KG1 (cell line): Measurements from ENCODE around the gene PHOX2A.
"Not testable (repeated sequence)": the region's sequence is repeated elsewhere in the genome, so short reads cannot be mapped to it uniquely, and the experiment has no call there.

ENCODE experiments used
- DNase-seq: peaks from one replicate; lab custom pipeline; 2025; lab: John Stamatoyannopoulos, UW

PHOX2A gene

DNA sequence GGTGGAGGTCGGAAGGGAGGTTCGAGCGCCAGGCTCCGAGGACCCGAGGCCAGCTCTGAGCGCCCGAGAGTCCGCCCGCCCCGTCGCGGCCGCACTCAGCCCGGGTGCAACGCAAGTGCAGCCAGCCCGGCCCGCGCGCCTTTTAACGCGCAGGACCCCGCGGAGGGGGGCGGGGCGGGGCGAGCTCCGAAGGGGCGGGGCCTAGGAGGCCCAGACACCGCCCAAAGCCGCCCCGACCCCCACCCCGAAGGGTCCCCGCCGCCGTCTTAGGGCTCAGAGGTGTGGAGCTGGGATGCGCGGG lies at the start of gene PHOX2A:
Gene PHOX2A, minus strand, starts transcription at position 117 of the 301 bp plus-strand sequence. CDS start 172 bp downstream, outside the sequence.
- DNase-seq = no peak

DNA sequence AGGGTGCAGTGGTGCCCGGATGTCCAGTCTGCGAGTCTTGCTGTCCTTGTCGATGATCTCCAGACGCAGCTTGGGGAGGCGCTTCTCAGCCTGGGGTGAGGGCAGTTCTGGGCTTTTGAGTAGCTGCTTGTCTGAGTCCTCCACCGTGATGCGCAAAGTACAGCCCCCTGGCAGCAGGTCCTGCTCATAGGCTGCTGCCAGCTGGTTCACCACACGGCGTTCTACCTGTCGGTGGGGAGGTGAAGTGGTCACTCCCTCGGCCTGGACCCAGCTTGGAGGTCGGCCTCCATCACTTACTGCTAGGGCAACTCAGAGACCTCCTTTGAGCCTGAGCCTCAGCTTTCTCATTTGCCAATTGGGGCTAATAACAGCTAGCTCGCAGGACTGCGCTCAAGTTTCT lies 49.4 kb upstream of the PHOX2A start:
- no peak for DNase-seq

DNA sequence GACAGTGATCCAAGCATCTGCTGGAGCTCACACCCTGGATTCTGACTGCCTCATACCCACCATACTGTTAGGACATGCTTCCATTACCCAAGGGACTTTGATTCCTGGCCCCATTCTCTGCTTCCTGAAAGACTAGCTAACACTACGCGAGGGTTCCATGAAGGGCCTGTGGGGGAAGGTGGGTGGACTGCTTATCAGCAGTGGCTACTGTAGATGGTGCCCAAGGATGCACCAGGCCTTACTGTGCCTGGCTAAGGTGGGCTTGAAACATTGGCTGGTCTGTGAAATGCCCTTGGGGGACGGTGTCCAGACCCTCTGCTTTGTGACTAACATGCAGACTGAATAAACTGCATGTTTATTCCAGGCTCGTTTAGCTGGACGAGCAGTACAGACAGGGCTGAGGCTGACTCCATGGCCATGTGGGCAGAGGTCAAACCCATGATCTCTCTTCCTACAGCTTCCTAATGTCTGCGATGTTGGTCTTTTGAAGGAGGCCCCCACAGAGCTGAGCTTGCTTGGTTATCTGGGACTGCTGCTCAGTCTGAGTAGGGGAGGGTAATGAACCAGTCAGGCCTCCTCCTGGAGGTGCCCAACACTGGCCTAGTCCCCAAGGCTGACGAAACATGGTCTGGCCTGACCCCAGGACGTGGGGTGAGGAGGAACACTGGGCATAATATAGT lies 48.3 kb upstream of the PHOX2A start:
- no peak for DNase-seq

DNA sequence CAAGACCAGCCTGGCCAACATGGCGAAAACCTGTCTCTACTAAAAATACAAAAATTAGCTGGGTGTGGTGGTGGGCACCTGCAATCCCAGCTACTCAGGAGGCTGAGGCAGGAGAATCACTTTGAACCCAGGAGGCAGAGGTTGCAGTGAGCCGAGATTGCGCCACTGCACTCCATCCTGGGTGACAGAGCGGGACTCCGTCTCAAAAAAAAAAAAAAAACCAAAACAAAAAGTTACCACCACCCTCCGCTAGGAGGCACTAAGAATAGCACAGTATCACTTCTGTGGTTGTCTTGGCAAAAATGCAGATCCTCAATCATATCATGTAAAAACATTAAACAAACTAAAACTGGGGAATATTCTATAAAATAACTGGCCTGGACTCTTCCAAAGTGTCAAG lies 46.8 kb upstream of the PHOX2A start:
- DNase-seq = not testable (repeated sequence)

DNA sequence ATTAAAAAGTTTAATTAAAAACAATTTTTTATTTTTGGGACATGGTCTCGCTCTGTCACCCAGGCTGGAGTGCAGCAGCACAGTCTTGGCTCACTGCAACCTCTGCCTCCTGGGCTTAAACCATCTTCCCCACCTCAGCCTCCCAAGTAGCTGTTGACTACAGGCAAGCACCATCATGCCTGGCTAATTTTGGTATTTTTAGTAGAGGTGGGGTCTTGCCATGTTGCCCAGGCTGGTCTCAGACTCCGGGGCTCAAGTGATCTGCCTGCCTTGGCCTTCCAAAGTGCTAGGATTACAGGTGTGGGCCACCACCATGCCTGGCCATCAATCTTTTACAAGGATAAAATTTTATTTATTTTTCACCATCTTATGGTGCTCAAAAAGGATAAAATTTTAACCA lies 43.3 kb upstream of the PHOX2A start:
- no peak for DNase-seq

DNA sequence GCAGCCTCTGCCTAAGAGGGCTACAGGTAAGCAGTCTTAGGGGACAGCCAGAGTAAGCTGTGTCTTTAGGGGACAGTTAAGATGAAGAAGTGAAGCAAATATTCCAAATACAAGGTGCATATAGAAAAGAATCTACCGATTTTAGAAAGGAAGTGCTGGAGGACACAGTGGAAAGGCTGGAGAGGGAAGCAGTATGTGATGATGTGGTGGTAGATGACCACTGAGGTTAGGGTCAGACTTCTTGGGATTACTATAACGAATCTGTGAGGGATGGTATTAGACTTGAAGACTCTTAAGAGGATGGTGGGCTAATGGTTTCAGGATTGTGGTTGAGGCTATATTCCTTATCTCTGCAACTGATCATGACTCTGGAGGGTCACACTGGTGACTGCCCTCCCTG lies 40.0 kb upstream of the PHOX2A start:
- no peak for DNase-seq

DNA sequence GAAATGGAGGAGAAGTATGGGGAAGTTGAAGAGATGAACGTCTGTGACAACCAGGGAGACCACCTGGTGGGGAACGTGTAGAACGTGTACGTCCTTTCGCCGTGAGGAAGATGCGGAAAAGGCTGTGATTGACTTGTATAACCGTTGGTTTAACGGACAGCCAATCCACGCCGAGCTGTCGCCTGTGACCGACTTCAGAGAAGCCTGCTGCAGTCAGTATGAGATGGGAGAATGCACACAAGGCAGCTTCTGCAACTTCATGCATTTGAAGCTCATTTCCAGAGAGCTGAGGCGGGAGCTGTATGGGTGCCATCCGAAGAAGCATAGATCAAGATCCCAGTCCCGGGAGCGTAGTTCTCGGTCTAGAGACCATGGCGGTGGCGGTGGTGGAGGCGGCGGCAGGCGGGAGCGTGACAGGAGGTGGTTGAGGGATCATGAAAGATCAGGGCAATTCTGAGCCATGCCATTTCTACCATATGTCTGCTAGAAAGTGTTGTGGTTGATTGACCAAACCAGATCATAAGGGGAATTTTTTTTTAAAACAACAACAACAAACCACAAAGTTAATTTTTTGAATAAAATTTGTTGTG lies 36.8 kb upstream of the PHOX2A start:
- DNase-seq = no peak

DNA sequence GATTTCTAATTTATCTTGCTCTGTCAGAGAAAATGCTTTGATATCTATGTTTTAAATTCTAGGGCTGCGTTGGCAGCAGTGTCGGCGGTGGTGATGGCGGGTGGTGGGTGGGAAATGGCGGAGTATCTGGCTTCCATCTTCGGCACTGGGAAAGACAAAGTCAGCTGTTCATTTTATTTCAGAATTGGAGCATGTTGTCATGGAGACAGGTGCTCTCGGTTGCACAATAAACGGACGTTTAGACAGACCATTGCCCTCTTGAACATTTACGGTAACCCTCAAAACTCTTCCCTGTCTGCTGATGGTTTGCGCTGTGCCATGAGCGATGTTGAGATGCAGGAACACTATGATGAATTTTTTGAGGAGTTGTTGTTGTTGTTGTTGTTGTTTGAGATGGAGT lies 36.1 kb upstream of the PHOX2A start:
- DNase-seq = no peak

DNA sequence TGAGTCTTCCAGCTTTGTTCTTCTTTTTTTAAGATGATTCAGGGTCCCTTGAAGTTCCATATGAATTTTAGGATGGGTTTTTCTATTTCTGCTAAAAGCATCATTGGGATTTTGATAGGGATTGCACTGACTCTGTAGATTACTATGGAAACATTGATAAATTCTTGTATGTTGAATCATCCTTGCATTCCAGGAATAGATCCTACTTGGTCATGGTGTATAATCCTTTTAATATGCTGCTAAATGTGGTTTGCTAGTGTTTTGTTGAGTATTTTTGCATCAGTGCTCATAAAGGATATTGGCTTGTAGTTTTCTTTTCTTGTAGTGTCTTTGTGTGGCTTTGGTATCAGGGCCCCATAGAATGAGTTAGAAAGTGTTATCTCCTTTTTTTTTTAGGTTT lies 34.9 kb upstream of the PHOX2A start:
- DNase-seq = no peak

DNA sequence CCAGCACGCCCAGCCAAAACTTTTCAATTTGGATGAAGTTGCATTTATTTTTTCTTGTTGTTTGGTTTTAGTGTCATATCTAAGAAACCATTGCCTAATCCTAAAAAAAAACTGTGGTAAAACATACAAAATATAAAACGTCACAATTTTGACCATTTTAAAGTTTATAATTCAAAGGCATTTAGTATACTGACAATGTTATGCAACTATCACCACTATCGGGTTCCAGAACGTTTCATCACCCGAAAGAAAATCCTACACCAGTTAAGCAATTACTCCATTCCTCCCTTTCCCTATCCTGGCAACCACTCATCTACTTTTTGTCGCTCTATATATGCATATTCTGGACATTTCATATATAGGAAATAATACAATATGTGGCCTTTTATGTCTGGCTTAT lies 30.5 kb upstream of the PHOX2A start:
- no peak for DNase-seq

DNA sequence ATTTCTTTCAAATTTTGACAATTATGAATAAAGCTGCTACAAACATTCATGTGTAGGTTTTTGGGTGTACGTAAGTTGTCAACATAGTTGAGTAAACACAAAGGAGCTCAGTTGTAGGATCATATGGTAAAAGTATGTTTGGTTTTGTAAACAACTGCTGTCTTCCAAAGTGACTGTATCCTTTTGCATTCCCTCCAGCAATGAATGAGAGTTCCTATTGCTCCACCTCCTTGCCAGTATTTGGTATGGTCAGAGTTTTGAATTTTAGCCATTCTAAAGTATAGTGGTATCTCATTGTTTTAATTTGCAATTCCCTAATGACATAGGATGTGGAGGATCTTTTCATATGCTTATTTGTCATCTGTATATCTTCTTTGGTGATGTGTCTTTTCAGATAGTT lies 28.0 kb upstream of the PHOX2A start:
- DNase-seq = no peak

DNA sequence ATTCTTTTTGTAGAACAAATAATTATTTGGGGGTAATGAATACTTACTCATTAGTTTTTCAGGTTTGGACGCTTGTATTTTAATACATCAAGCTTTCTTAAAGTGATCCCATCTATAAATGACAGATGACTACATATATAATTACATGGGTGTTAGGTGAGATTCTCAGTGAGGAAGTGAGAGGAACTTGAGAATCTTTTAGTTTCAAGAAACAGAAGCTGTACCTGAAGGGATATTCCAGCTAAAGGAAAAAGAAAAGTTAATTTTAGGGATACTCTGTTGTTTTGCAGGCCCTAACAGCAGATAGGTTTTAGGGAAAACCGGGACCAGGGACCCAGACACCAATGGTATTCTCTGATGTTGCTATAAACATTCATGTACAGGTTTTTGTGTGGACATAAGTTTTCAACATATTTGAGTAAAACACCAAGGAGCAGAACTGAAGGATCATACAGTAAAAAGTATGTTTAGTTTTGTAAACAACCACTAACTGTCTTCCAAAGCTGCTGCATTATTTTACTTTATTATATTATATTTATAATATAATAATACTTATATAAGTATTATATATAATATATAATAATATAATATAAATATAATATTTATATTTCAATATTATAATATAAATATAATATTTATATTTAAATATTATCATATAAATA lies 24.1 kb upstream of the PHOX2A start:
- no peak for DNase-seq

DNA sequence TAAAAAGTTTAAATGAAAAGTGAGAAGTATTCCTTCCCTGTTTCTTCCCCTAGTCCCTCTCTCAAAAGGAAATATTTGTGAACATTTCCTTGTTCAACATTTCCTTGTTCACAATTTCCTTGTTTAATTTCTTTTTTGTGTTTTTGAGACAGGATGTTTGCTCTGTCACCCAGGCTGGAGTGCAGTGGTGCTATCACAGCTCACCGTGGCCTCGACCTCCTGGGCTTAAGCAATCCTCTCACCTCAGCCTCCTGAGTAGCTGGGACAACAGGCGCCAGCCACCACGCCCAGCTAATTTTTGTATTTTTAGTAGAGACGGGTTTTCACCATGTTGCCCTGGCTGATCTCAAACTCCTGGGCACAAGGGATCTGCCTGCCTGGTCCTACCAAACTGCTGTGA lies 23.0 kb upstream of the PHOX2A start:
- not testable (repeated sequence) for DNase-seq

DNA sequence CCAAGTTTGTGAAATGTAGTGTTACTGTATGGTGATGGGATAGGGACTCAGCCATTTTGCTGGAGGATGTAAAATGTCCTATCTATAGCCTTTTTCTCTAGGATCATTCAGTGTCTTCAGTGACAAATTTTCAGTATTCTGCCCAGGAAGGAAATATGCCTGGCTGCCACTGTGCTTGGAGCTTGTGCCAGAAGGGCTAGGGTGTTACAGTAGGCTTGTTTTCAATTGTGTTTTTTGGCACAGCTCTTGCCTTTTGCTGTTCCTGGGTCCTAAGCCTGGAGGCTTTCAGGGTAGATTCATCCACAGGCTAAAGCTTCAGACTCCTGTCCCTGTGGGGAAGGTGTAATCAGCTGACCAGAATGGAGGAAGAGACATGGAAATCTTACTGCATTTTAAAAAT lies 22.0 kb upstream of the PHOX2A start:
- no peak for DNase-seq

DNA sequence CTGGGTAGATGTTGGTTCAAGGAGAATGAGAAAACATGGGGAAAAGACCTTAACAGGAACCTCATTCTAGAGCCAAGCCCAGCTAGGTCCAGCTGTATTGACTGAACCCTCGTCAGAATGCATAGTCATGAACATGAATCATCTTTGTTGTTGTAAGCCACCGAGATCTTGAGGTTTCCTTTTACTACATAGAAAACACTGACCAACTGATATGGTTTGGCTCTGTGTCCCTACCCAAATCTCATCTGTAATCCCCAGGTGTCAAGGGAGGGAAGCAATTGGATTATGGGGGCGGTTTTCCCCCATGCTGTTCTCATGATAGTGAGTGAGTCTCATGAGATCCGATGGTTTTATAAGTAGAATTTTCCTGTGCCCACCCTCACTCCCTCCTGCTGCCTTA lies 19.4 kb upstream of the PHOX2A start:
- DNase-seq = no peak

DNA sequence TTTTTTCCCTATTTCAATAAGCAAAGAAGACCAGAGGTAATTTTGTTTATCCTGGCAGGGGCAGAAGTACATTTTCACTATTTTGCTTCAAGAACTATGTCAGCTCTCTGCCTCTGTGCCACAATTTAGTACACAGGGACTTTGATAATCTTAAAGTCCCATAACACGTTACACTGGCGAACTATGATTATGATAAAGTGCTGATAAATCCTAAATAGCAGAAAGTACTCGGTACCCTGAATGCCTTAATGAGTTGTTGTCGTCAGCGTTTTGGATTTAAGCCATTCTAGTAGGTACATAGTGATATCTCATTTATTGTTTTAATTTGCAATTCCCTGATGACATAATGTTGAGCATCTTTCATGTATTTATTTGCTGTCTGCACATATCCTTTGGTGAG lies 16.6 kb upstream of the PHOX2A start:
- no peak for DNase-seq

DNA sequence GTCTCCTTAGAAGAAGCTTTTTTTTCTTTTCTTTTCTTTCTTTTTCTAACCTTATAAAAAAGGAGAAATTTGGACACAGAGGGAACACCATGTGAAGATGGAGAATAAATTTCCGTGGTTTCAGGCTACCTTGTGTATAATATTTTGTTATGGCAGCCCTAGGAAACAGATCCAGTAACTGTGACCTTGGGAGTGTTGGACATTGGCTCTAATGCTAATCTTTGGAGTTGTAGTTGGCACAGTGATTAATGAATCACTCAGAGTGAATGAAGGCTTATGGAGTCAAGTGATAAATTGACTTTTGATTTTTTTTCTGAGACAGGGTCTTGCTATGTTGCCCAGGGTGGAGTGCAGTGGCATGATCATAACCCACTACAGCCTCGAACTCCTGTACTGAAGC lies 15.5 kb upstream of the PHOX2A start:
- no peak for DNase-seq

DNA sequence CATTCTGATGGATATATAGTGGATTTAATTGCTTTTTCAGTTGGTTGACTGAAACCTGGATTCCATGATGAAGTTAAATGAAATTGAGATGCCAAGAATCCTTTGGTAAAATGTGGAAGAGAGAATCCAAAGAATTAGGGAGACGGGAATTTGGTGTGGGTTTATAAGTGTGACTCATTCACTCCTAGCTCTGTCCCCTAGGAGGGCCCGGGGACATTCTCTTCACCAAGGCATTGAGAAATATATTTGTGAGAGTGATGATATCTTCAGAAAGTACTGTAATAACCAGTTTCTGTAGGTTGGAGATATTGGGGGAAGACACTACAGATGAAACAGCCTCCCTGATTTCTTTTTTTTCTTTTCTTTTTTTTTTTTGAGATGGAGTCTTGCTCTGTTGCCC lies 13.6 kb upstream of the PHOX2A start:
- no peak for DNase-seq

DNA sequence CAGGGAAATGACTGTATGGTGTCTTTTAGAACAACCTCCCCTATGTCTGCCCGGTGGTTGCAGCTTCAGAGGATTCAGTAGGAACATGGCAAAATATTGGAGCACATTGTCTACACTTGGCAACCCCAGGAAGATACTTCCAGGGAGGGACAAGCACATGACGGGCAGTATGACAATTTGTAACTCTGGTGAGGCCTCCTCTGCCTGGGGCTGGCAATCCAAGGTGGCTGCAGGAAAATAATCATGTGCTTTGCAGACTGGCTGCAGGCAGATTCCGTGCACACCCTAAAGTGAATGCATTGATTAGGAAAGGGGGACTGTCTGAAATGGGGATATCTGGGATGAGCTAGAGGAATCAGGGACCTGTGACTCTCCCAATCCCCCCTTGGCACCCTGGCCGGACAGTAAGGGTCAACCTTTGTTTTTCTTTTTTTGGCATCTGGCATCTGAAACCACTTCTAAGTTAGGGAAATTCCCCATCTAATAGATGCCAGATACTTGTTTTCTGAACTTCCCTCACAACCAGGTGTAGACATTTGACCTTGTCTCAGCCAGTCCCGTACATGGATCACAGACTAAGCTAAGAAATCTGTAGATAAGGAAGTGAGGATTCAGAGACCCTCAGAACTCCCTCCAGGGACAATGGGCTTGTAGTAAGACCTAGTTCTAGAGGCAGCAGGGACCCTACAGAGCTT lies 10.5 kb upstream of the PHOX2A start:
- no peak for DNase-seq

DNA sequence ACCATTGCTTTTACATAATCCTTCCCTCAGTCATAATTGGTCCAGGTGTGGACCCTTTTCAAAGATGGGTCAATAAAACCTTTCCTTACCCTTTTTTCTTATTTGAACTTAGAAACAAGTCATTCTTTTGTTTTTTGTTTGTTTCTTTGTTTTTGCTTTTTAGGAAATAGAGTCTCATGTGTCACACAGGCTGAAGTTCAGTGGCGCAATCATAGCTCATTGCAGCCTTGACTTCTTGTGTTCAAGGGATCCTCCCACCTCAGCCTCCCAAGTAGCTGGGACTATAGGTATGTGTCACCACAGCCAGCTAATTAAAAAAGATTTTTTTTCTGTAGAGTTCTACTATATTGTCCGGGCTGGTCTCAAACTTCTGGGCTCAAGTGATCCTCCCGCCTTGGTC lies 9.4 kb upstream of the PHOX2A start:
- DNase-seq = no peak

DNA sequence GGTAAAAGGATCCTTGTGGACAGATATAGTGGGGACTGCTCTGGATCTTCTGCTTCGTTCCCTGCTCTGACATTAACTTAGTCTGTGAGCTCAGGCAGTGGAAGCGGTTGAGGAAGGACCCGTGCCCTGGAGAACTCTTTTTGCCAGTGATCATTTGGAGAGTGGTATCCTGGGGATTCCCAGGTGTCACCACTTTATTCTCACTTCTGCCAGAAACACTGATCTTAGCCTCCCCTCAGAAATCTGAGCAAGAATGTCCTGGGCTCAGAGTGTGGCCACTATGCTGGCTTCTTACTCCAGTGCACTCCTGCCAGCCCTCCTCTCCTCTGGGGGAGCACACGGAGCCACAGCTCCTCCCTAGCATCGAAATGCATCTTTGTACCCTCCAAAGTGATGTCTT lies 7.6 kb upstream of the PHOX2A start:
- DNase-seq = no peak

DNA sequence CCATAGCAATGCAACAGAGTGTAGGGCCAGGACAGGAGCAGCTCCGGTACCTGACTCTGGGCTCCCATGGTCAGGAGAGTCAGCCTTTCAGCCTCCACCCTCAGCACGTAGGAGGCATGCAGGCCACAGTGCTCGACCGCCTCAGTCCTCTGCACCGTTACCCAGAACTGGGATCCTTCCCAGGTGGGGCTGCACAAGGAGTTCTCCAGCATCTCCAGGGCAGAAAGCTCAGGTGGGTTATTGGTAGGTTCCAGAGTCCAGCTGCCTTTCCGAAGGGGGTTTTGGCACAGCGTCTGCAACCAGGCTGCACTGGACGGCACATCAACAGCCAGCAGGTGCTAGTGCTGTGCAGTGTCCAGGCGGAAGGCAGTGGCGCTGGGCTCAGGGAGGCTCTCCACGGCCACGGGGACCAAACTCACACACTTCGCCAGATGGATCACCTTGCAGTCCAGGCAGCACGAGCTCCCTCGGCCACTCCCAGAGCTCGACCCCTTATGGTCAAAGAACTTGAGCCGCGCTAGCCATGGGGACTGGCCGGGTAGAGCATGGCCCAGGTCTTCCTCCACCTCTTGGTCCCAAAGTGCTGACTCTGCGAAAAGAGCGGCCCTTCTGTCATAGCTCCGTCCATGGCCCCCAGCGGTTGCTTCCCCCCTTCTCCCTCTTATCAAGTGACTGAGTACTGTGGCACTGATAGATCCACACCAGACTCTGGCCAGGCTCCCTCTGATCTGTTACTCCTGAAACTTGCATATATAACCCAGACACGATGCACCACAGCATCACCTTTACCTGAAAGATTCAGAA lies 6.9 kb upstream of the PHOX2A start:
- DNase-seq = no peak
